Inflammatory macrophage treated with lipopolysaccharide for 4 hours (primary cell): ENCODE data around the gene DCC.
"Not testable (repeated sequence)": the region's sequence is repeated elsewhere in the genome, so short reads cannot be mapped to it uniquely, and the experiment has no call there.

Source experiments
- DNase-seq: peaks from one replicate; pipeline ENCODE4 v3.0.0-alpha.2; 2020

Gene DCC

GRCh38 chr18:52353589-52353988, 13.6 kb downstream of the DCC start:
- no peak for DNase-seq

- DNase-seq, result no peak
Observed at GRCh38 chr18:52363861-52364260, 23.9 kb downstream of the DCC start.

GRCh38 chr18:52366851-52367250, 26.9 kb downstream of the DCC start:
- not testable (repeated sequence) for DNase-seq

- DNase-seq, result no peak
Observed at GRCh38 chr18:52367953-52368742, 28.2 kb downstream of the DCC start.

- DNase-seq, result no peak
Observed at GRCh38 chr18:52370841-52371240, 30.8 kb downstream of the DCC start.

- DNase-seq, result no peak
Observed at GRCh38 chr18:52376104-52376503, 36.1 kb downstream of the DCC start.

GRCh38 chr18:52377094-52377493, 37.1 kb downstream of the DCC start:
- DNase-seq, result no peak

GRCh38 chr18:52386306-52386705, 46.3 kb downstream of the DCC start:
- DNase-seq, result no peak

- DNase-seq, result no peak
Observed at GRCh38 chr18:52387175-52387574, 47.2 kb downstream of the DCC start.

- DNase-seq, result no peak
Observed at GRCh38 chr18:52391810-52392559, 52.0 kb downstream of the DCC start.

- no peak for DNase-seq
Observed at GRCh38 chr18:52394602-52395001, 54.6 kb downstream of the DCC start.

GRCh38 chr18:52395146-52395852, 55.3 kb downstream of the DCC start:
- DNase-seq, result no peak

- no peak for DNase-seq
Observed at GRCh38 chr18:52401236-52401635, 61.2 kb downstream of the DCC start.

GRCh38 chr18:52402814-52403213, 62.8 kb downstream of the DCC start:
- DNase-seq, result no peak

- DNase-seq, result no peak
Observed at GRCh38 chr18:52403291-52404021, 63.5 kb downstream of the DCC start.

GRCh38 chr18:52408800-52409302, 68.9 kb downstream of the DCC start:
- DNase-seq, result no peak

- DNase-seq, result no peak
Observed at GRCh38 chr18:52409727-52410126, 69.7 kb downstream of the DCC start.

GRCh38 chr18:52415131-52415530, 75.1 kb downstream of the DCC start:
- DNase-seq, result no peak

- no peak for DNase-seq
Observed at GRCh38 chr18:52422985-52423601, 83.1 kb downstream of the DCC start.

GRCh38 chr18:52426041-52426440, 86.0 kb downstream of the DCC start:
- no peak for DNase-seq

GRCh38 chr18:52426462-52426861, 86.5 kb downstream of the DCC start:
- no peak for DNase-seq

- DNase-seq, result no peak
Observed at GRCh38 chr18:52427521-52428175, 87.7 kb downstream of the DCC start.
